PFSK-1 (cell line): Measurements from ENCODE around the gene AP2A2.

Source experiments
- FOXP2 ChIP-seq: optimal IDR thresholded peaks from 2 replicates; pipeline ENCODE3; 2011; ENCODE audit warnings: borderline replicate concordance, control low read depth, inconsistent platforms; ENCODE audit not compliant: insufficient read depth; ENCODE audit errors: extremely low read length, extremely low read depth
- POLR2AphosphoS5 ChIP-seq: IDR thresholded peaks from 2 replicates; pipeline ENCODE4 v1.6.1; 2012; ENCODE audit warnings: low read depth, mild to moderate bottlenecking, control low read depth, low read length, moderate library complexity
- SIN3A ChIP-seq: IDR thresholded peaks from 2 replicates; pipeline ENCODE4 v1.6.1; 2012; ENCODE audit warnings: mild to moderate bottlenecking, low read length, moderate library complexity, borderline replicate concordance; ENCODE audit not compliant: insufficient read depth
- TAF1 ChIP-seq: IDR thresholded peaks from 2 replicates; pipeline ENCODE4 v1.6.1; 2012; ENCODE audit warnings: low read length, control low read depth, borderline replicate concordance; ENCODE audit not compliant: insufficient read depth
- TF ChIP-seq, protein P1 (sequence below), 2 experiments: IDR thresholded peaks; 2 replicates each; pipeline versions ENCODE4 v1.6.1 to v1.8.0; 2011 to 2012; ENCODE audit warnings: low read depth in 2 of 2, low read length in 2 of 2, control low read depth in 1 of 2, inconsistent platforms in 1 of 2, mild to moderate bottlenecking in 1 of 2, moderate library complexity in 1 of 2; ENCODE audit not compliant: insufficient read depth in 1 of 2

Gene AP2A2

DNA sequence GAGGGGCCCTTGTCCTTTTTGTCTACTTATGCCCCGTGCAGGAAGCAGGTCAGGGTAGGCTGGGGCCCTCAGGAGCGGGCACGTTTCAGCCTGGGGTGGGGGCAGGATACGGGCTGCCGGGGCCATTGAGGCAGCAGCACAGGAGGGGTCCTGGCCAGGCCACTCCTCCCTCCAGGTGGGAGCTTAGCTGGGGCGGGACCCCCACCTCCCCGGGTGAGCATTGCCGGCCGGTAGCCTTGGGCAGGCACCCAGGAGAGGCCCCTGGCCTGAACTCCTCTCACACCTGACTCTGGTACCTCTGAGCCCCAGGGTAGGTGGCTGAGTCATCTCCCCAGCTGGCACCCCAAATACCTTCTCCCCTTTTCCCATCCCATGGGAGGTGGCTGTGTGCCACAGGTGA, 115.8 kb downstream of the AP2A2 start:
- no peak for TF ChIP-seq FOXP2
- TF ChIP-seq POLR2AphosphoS5: no peak
- no peak for TF ChIP-seq SIN3A
- TF ChIP-seq TAF1: no peak
- TF ChIP-seq, protein P1, sequence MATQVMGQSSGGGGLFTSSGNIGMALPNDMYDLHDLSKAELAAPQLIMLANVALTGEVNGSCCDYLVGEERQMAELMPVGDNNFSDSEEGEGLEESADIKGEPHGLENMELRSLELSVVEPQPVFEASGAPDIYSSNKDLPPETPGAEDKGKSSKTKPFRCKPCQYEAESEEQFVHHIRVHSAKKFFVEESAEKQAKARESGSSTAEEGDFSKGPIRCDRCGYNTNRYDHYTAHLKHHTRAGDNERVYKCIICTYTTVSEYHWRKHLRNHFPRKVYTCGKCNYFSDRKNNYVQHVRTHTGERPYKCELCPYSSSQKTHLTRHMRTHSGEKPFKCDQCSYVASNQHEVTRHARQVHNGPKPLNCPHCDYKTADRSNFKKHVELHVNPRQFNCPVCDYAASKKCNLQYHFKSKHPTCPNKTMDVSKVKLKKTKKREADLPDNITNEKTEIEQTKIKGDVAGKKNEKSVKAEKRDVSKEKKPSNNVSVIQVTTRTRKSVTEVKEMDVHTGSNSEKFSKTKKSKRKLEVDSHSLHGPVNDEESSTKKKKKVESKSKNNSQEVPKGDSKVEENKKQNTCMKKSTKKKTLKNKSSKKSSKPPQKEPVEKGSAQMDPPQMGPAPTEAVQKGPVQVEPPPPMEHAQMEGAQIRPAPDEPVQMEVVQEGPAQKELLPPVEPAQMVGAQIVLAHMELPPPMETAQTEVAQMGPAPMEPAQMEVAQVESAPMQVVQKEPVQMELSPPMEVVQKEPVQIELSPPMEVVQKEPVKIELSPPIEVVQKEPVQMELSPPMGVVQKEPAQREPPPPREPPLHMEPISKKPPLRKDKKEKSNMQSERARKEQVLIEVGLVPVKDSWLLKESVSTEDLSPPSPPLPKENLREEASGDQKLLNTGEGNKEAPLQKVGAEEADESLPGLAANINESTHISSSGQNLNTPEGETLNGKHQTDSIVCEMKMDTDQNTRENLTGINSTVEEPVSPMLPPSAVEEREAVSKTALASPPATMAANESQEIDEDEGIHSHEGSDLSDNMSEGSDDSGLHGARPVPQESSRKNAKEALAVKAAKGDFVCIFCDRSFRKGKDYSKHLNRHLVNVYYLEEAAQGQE (IDR thresholded peaks at IDR 0.05; ENCODE audit: insufficient read depth in 1 of 2, low read depth in 2 of 2, low read length in 2 of 2): no peak

DNA sequence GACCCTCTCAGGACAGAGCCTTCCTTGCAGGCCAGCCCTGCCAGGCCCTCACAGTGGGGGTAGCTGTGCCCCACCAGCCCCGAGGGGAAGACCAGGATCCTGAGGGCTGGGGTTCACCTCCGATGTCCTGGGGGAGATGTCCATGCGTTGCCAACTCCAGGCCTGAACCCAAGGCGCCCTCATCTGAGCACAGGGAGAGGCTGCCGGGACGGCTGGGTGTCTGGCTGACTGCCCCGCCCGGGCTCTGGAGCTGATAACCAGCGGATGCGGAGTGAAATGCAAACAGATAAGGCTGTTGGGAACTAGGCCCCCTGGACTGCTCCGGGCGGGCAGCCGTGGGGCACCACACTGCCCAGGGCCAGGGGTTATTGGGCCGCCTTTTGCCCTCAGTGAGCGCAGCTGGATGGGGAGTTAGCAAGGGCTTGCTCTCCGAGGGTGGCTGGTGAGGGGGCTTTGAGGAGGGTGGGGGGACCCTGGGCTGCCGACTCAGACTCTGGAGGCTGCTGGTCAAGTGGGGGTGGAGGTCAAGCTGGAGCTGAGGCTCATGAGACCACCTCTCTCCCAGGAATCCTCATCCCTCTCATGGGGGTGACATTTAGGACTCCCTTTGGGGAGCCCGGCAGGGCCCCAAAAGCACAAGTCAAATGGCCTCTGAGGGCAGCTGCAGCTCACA, 116.4 kb downstream of the AP2A2 start:
- no peak for TF ChIP-seq FOXP2
- TF ChIP-seq, protein P1 (IDR thresholded peaks at IDR 0.05; ENCODE audit: insufficient read depth in 1 of 2, low read depth in 2 of 2, low read length in 2 of 2): no peak
- TF ChIP-seq TAF1: no peak
- TF ChIP-seq SIN3A: no peak
- no peak for TF ChIP-seq POLR2AphosphoS5

DNA sequence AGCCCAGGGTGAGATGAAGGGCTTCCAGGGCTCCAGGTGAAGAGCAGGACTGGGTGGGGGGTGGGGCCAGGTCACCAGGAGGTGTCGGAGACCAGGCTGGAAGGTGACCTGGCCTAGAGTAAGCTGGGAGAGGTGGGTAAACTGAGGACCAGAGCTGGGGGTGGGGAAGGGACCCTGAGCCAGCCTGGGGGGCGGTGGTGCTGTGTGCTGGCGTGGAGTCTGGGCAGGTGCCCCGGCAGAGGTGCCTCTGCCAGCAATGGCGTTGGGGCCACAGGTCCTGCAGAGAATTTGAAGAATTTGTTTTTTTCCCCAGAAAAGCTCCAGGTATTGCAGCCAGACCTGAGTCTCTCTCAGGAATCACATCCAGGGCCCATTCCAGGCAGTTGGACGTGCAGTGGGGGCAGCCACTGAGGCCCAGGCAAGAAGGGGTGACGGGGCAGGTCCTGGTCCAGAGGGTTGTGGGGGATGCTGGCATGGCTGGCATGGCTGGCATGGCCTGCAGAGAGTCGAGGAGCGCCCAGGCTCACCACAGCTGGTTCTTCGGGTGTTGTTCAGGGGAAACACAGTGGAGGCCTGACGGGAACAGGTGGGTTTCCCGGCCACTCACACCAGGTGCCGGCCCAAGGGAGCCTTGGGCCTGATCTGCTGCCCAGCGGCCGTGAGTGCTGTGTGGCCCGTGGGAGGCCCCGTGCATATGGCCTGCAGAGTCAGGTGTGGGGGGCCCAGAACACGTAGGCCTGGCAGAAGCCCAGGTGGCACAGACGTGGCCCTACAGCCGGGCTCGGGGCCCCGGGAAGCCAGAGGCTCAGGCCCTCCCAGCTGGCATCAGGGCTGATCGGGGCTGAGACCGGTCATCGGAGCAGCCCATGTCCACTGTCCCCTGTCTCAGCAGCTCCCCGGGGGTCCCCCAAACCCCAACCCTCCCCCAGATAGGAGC, 117.2 kb downstream of the AP2A2 start:
- TF ChIP-seq POLR2AphosphoS5 (no peak), TAF1 (no peak), SIN3A (no peak), FOXP2 (no peak)
- TF ChIP-seq, protein P1 (IDR thresholded peaks at IDR 0.05; ENCODE audit: insufficient read depth in 1 of 2, low read depth in 2 of 2, low read length in 2 of 2): no peak

DNA sequence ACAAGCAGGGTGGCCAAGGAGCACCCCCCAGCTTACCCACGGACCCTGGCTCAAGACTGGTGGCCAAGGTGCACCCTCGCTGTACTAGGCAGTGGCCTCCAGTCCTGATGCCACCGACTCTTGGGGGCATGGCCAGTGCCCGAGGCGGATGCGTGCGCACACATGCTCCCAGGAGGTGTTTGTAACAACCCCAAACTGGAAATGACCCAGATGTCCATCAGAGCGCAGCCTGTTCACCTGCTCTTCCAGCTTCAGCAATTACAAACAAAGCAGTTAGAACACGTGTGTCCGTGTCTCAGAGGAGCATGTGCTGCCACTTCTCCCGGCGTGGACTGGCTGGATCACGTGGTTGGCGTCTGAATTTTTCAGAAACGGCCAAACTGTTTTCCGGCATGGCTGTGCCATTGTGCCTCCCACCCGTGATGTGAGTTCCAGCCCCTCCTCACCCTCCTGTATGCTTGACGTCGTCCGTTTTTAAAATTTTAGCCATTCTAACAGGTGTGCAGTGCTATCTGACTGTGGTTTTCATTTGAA, 118.0 kb downstream of the AP2A2 start:
- TF ChIP-seq, protein P1 (IDR thresholded peaks at IDR 0.05; ENCODE audit: insufficient read depth in 1 of 2, low read depth in 2 of 2, low read length in 2 of 2): no peak
- TF ChIP-seq FOXP2: no peak
- TF ChIP-seq TAF1: no peak
- TF ChIP-seq POLR2AphosphoS5: no peak
- no peak for TF ChIP-seq SIN3A
